Loucy (cell line): ENCODE measurements around the gene ZNF26.
A peak's percentile ranks its signal among the peaks of the same experiment; 100 is the strongest.
"Not testable (repeated sequence)": the region's sequence is repeated elsewhere in the genome, so short reads cannot be mapped to it uniquely, and the experiment has no call there.

Source experiments
- H2AFZ ChIP-seq: fragments of 200-600 bp; sonication (generic); 2 replicates; pipeline ENCODE4 v1.6.0; 2016; ENCODE audit warnings: antibody characterized with exemption, mild to moderate bottlenecking, low read length, moderate library complexity
- H3F3A ChIP-seq: fragments of 200-600 bp; 2 replicates; pipeline ENCODE4 v1.6.0; 2016; ENCODE audit warnings: antibody characterized with exemption, low read depth, mild to moderate bottlenecking
- H3K27me3 ChIP-seq: fragments of 200-600 bp; sonication (generic); 2 replicates; pipeline ENCODE4 v1.6.1; 2014; ENCODE audit warnings: low read length, mild to moderate bottlenecking; ENCODE audit not compliant: insufficient read depth, poor library complexity, severe bottlenecking
- H3K36me3 ChIP-seq: fragments of 200-600 bp; sonication (generic); 2 replicates; pipeline ENCODE4 v1.6.1; 2016; ENCODE audit warnings: low read length; ENCODE audit not compliant: insufficient read depth
- H3K4me1 ChIP-seq: fragments of 200-600 bp; sonication (generic); 2 replicates; pipeline ENCODE4 v1.5.1; 2014; ENCODE audit warnings: low read length, mild to moderate bottlenecking; ENCODE audit not compliant: insufficient read depth, poor library complexity, severe bottlenecking
- H3K4me2 ChIP-seq: fragments of 200-600 bp; sonication (generic); 2 replicates; pipeline ENCODE4 v1.6.0; 2014; ENCODE audit warnings: antibody characterized with exemption, low read length, low read depth, mild to moderate bottlenecking; ENCODE audit not compliant: poor library complexity, severe bottlenecking
- H3K4me3 ChIP-seq: fragments of 200-600 bp; sonication (generic); 2 replicates; pipeline ENCODE4 v1.5.1; 2014; ENCODE audit warnings: low read length, mild to moderate bottlenecking, mixed read lengths; ENCODE audit not compliant: poor library complexity, severe bottlenecking
- H3K79me2 ChIP-seq: fragments of 200-600 bp; sonication (generic); 2 replicates; pipeline ENCODE4 v1.6.1; 2014; ENCODE audit warnings: low read length; ENCODE audit not compliant: insufficient read depth
- H3K9ac ChIP-seq: fragments of 200-600 bp; sonication (generic); 2 replicates; pipeline ENCODE4 v1.6.0; 2014; ENCODE audit warnings: mild to moderate bottlenecking, low read depth, low read length, moderate library complexity; ENCODE audit not compliant: poor library complexity, severe bottlenecking
- H3K9me2 ChIP-seq: fragments of 200-600 bp; sonication (generic); replicated peaks from 2 replicates; pipeline ENCODE4 v1.6.1; 2016; ENCODE audit warnings: low read depth, low read length, mixed read lengths
- H3K9me3 ChIP-seq: fragments of 200-600 bp; sonication (generic); 2 replicates; pipeline ENCODE4 v1.6.1; 2014; ENCODE audit warnings: mild to moderate bottlenecking, antibody characterized with exemption, low read length, low read depth; ENCODE audit not compliant: insufficient read depth
- H4K20me1 ChIP-seq: fragments of 200-600 bp; sonication (generic); 2 replicates; pipeline ENCODE4 v1.6.0; 2014; ENCODE audit warnings: antibody characterized with exemption, low read length, mild to moderate bottlenecking; ENCODE audit not compliant: insufficient read depth, poor library complexity, severe bottlenecking
- CTCF ChIP-seq: fragments of 200-600 bp; sonication (generic); conservative IDR thresholded peaks from 2 replicates; pipeline ENCODE4 v1.5.1; 2014; ENCODE audit warnings: mild to moderate bottlenecking, antibody characterized with exemption, low read length
- EZH2phosphoT487 ChIP-seq: fragments of 200-600 bp; IDR thresholded peaks from 2 replicates; pipeline ENCODE4 v1.6.1; 2018; ENCODE audit warnings: antibody characterized with exemption, mild to moderate bottlenecking, moderate library complexity, borderline replicate concordance

Gene ZNF26

GRCh38 chr12:132954471-132955048 lies 31.6 kb upstream of the ZNF26 start:
- Histone ChIP-seq H3K4me2 (peak overlapping the region; percentile 90), H2AFZ (no peak overlapping the region), H3K27me3 (no peaks in the 10 kb centered on the region), H3K9me2 (no peaks in the 10 kb centered on the region), H3F3A (peaks cover 3% of the 10 kb centered on the region; the same call in 1 of the 2 replicates), H3K9me3 (peaks cover 15% of the 10 kb centered on the region; the same call in 1 of the 2 replicates), H3K9ac (peak overlapping the region; percentile 78), H3K36me3 (no peaks in the 10 kb centered on the region), H3K79me2 (peaks cover 14% of the 10 kb centered on the region; the same call in 1 of the 2 replicates), H4K20me1 (no peaks in the 10 kb centered on the region), H3K4me3 (peak overlapping the region; percentile 95), H3K4me1 (peaks cover 11% of the 10 kb centered on the region)
- no peak for TF ChIP-seq CTCF
- TF ChIP-seq EZH2phosphoT487 = no peak

- TF ChIP-seq EZH2phosphoT487 (no peak), CTCF (no peak; the same call in 1 of the 2 replicates)
- H3K9me2 ChIP-seq = no peaks in the 10 kb centered on the region
- H3F3A ChIP-seq = peaks cover 3% of the 10 kb centered on the region; the same call in 1 of the 2 replicates
- no peaks in the 10 kb centered on the region for H3K27me3 ChIP-seq
- H3K4me2 ChIP-seq = peak overlapping the region; percentile 90
- no peaks in the 10 kb centered on the region for H4K20me1 ChIP-seq
- peak overlapping the region; percentile 95 for H3K4me3 ChIP-seq
- peaks cover 11% of the 10 kb centered on the region for H3K4me1 ChIP-seq
- H2AFZ ChIP-seq = peak overlapping the region; percentile 77
- peaks cover 14% of the 10 kb centered on the region; the same call in 1 of the 2 replicates for H3K79me2 ChIP-seq
- H3K9ac ChIP-seq = peak overlapping the region; percentile 78
- H3K9me3 ChIP-seq = peaks cover 10% of the 10 kb centered on the region; the same call in 1 of the 2 replicates
- H3K36me3 ChIP-seq = no peaks in the 10 kb centered on the region
These were observed 30.8 kb upstream of the ZNF26 start for GRCh38 chr12:132955094-132956010.

- TF ChIP-seq EZH2phosphoT487 (no peak), CTCF (no peak)
These were observed 30.0 kb upstream of the ZNF26 start, which contains the start of gene ZNF605 for GRCh38 chr12:132956011-132956788. TSS of gene ZNF605 (minus strand) at chr12:132956306. CDS start at chr12:132945635, 10,671 bp downstream.

GRCh38 chr12:132961790-132962189 lies 24.4 kb upstream of the ZNF26 start:
- not testable (repeated sequence) for H3K9me2 ChIP-seq, H3F3A ChIP-seq, H3K4me3 ChIP-seq, H3K79me2 ChIP-seq, H4K20me1 ChIP-seq, H3K27me3 ChIP-seq, H3K4me1 ChIP-seq, H3K36me3 ChIP-seq, H2AFZ ChIP-seq, H3K4me2 ChIP-seq, H3K9ac ChIP-seq
- peaks cover 12% of the 10 kb centered on the region; the same call in 1 of the 2 replicates for H3K9me3 ChIP-seq

More at GRCh38 chr12:132956011-132956788, 30.0 kb upstream of the ZNF26 start, which contains the start of gene ZNF605:
- peaks cover 2% of the 10 kb centered on the region; the same call in 1 of the 2 replicates for H3K9me3 ChIP-seq
- H3K4me3 ChIP-seq = peak within 1 kb of the TSS; percentile 95
- peak within 1 kb of the TSS; percentile 78 for H3K9ac ChIP-seq
- no peaks in the 10 kb centered on the region for H4K20me1 ChIP-seq
- peak within 1 kb of the TSS; percentile 91 for H3K4me2 ChIP-seq
- H2AFZ ChIP-seq = peak within 1 kb of the TSS; percentile 95
- peaks cover 11% of the 10 kb centered on the region for H3K4me1 ChIP-seq
- H3K79me2 ChIP-seq = peaks cover 14% of the 10 kb centered on the region; the same call in 1 of the 2 replicates
- H3F3A ChIP-seq = peaks cover 3% of the 10 kb centered on the region; the same call in 1 of the 2 replicates
- H3K36me3 ChIP-seq = no peaks in the 10 kb centered on the region
- no peaks in the 10 kb centered on the region for H3K9me2 ChIP-seq
- no peaks in the 10 kb centered on the region for H3K27me3 ChIP-seq
